Fibroblast of skin of right quadriceps (primary cell): ENCODE results near the gene CXCL11.
"Not testable (repeated sequence)": the region's sequence is repeated elsewhere in the genome, so short reads cannot be mapped to it uniquely, and the experiment has no call there.

Source experiments
- DNase-seq: peaks from one replicate; pipeline ENCODE4 v3.0.0-alpha.2; 2013

CXCL11 gene

DNA sequence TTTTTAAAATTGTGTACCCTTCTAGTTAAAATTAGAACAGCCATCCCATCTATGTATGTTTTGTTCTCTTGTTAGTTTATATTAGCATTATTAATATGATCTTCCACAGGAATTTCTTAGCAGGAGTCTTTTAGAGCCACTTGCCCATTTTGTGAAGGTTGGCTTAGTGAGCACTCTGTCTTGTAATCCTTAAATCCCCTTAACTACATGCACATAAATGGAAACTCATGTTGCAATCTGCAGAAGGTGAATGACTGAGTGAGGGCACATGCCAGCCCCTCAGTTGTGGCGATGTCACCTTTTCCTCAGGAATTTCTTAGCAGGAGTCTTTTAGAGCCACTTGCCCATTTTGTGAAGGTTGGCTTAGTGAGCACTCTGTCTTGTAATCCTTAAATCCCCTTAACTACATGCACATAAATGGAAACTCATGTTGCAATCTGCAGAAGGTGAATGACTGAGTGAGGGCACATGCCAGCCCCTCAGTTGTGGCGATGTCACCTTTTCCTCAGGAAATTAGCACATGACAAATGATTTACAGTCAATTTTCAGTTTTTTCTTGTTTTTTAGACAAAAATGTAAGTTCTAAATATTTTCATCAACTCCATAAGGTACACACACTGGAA is 37.2 kb downstream of the CXCL11 start:
- DNase-seq: not testable (repeated sequence)

DNA sequence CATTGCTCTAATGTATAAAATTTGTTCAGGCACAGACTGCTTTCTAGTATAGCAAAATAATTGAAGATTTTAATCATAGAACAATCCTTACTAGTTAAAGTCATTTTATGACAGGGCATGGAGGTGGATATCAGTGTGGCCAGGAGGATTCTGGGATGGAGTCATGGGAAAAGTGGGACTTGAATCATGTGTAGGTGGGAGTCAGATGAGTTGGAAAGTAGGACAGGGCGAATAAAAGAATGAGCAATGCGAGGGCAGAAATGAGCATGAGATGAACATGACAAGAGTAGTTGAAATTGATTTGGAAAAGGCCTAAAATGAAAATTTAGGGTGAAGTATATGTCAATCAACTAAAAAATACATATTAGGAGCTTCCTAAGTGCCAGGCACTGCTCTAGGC is 37.9 kb downstream of the CXCL11 start:
- DNase-seq: no peak

DNA sequence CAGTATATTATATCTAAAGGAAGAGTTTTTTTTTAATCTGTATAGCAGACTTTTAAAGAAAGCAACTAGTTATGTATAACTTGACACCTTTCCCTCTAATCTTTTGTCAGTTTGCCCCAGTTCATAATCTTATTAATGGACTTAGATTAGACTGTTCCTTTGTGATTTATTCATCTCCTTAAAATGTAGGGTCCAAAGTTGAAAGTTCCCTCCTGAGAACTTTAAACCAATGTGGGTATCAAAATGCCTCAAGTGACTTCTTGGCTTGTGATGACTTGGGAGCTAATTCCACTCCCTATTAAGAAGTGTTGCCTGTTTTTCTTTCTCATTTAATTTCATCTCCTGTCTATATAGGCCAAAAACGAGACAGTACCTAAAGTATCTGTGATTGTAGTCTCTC is 38.8 kb downstream of the CXCL11 start:
- DNase-seq: no peak

DNA sequence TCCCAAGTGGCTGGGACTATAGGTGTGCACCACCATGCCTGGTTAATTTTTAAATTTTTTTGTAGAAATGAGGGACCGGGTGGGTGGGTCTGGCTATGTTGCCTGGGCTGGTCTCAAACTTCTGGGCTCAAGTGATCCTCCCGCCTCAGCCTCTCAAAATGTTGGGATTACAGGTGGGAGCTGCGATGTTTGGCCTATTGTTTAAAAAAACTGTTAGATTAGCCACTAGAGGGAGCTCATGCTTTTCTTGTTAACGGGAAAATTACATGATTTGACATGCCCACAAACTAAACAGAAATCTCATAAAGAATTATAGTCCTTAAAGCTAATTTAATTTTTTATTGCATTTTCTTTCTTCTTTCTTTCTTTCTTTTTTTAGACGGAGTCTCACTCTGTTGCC is 40.1 kb downstream of the CXCL11 start:
- DNase-seq: peak; percentile 44

DNA sequence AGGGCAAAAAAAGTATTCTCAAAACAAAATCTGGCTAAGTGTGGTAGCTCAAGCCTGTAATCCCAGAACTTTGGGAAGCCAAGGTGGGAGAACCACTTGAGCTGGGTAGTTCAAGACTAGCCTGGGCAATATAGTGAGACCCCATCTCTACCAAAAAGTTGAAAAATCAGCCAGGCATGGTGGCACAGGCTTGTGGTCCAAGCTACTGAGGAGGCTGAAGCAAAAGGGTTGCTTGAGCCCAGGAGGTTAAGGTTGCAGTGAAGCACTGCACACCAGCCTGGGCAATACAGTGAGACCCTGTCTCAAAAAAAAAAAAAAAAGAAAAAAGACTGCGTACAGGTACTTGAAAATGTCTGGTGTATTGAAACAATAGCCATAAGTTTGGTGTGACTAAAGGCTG is 43.4 kb downstream of the CXCL11 start:
- no peak for DNase-seq

DNA sequence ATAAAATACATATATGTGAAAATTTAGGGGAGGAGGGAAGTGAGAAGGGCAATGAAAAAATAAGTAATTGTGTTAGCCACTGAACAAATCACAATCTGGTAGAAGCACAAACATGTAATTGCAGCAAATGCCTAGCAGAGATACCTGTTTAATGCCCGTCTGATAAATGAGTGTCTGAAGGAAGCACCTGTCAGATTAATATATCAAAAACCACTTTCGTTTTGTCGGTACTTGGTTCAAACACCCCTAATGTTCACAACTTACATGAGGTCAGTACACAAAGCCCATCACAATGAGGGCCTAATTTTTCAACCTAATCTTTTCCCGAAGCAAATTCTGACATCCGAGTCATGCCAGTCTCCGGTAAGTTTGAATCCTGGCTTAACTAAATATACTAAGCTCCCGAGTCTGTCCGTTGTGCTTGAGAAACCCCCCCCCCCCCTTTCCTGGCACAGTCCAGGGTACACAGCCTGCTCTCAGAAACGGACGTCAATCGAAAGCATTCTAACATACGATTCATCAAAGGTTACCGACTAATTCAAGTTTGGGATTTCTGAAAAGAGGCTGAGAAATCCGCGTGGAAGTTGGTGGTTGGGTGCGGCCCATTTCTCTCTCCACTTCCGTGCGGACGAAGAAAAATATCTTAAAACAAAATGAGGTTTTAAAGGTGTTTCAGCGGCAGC is 45.9 kb downstream of the CXCL11 start:
- DNase-seq: no peak

DNA sequence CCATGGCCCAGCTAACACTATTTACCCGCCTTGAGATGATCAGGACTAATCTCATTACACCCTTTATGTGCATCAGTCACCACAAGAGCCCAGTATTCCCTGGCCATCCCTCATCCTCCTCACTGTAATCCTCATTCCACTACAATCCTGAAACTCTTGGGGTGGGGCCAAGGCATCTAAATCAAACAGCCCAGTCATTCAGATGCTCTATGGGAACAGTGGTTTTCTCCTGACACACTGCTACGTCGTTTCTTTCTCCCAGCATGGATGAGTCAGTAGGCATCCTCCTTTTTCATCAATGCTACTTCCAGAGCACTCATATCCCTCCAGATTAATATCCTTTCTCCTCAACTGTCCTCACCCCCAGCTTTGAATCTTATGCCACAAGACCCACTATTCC is 50.8 kb downstream of the CXCL11 start:
- DNase-seq: peak; percentile 91
